ENCODE results near the gene FEM1C.

GRCh38 chr5:115577329-115577728 lies 32.8 kb upstream of the FEM1C start:
- TF ChIP-seq, protein P1, sequence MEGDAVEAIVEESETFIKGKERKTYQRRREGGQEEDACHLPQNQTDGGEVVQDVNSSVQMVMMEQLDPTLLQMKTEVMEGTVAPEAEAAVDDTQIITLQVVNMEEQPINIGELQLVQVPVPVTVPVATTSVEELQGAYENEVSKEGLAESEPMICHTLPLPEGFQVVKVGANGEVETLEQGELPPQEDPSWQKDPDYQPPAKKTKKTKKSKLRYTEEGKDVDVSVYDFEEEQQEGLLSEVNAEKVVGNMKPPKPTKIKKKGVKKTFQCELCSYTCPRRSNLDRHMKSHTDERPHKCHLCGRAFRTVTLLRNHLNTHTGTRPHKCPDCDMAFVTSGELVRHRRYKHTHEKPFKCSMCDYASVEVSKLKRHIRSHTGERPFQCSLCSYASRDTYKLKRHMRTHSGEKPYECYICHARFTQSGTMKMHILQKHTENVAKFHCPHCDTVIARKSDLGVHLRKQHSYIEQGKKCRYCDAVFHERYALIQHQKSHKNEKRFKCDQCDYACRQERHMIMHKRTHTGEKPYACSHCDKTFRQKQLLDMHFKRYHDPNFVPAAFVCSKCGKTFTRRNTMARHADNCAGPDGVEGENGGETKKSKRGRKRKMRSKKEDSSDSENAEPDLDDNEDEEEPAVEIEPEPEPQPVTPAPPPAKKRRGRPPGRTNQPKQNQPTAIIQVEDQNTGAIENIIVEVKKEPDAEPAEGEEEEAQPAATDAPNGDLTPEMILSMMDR (IDR thresholded peaks at IDR 0.05) = no peak
- TF ChIP-seq POLR2A (IDR thresholded peaks at IDR 0.05) = no peak
